ENCODE results near the gene TMEM220. TPM values are rescaled to one million over a fixed set of nuclear protein-coding genes. Genes with fewer than 3 reads are reported as not detected.

TMEM220 gene
- total and polyA plus RNA-seq, 9 of the 15 experiments (the other 6 are each of a cell fraction or from before 2014, with no cell fraction given) = not detected

DNA sequence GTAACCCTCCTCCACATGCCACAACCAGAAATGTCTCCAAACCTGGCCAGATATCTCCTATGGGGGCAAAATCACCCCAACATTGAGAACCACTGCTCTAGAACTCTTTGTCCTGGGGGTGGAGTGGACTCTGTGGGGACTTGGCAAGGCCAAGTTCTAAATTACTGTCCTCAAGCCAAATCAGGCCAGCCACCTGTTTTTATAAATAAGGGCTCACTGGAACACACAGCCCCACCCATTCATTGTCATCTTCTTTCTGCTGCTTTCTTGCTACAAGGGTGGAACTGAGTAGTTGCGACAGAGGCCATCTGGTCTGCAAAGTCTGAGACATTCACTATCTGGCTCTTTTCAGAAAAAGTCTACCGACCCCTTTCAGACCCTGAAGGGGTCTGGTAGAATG is 26.8 kb upstream of the TMEM220 start:
- no TSS peak for BruUV-seq (replicated peaks)
- FAIRE-seq = no peak
- CTCF ChIA-PET (ENCODE audit: low intra/inter-chr PET ratio) = no interaction called here

DNA sequence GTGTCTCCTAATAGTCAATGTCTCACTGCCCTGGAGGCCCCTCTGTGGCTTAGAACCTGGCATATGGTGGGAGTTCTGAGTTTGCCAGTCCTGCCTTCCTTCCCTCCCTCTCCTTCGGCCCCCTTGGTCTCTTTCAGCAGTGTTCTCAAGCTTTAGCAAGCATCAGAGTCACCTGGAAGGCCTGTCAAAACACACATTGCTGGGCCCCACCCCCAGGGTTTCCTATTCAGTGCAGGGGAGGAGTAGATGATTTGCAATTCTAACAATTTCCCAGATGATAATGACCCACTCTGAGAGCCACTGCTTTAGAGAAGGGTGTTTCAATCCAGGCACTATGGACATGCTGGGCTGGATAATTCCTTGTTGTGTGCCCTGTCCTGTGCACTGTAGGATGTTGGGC is 26.4 kb upstream of the TMEM220 start:
- POLR2A ChIA-PET = no interaction called here
- CTCF ChIA-PET (ENCODE audit: low intra/inter-chr PET ratio) = no interaction called here
- TF ChIP-seq ZNF143 (CRISPR knock-in tag; IDR thresholded peaks at IDR 0.05) (no peak), E2F5 (CRISPR knock-in tag; IDR thresholded peaks at IDR 0.05) (no peak), ETS2 (tag; IDR thresholded peaks at IDR 0.05; ENCODE audit: borderline replicate concordance, poor library complexity, severe bottlenecking) (no peak), TOE1 (IDR thresholded peaks at IDR 0.05; ENCODE audit: borderline replicate concordance) (no peak), TOE1 (CRISPR knock-in tag; IDR thresholded peaks at IDR 0.05; ENCODE audit: borderline replicate concordance, low read depth) (no peak), ILK (tag; IDR thresholded peaks at IDR 0.05; ENCODE audit: borderline replicate concordance, low read depth) (no peak), POLR2AphosphoS2 (IDR thresholded peaks at IDR 0.05; ENCODE audit: low read length) (no peak), POLR2AphosphoS5 (IDR thresholded peaks at IDR 0.05; ENCODE audit: control insufficient read depth, insufficient read depth, low read depth, low read length) (no peak), FOXP4 (CRISPR knock-in tag; IDR thresholded peaks at IDR 0.05; ENCODE audit: borderline replicate concordance) (no peak), ZBTB12 (CRISPR knock-in tag; IDR thresholded peaks at IDR 0.05) (no peak)

More for the DNA sequence above, 26.8 kb upstream of the TMEM220 start:
- no peak overlapping the region for H2AFZ ChIP-seq (ENCODE audit: low read depth, low read length)
- no peak overlapping the region for H3K4me3 ChIP-seq
- no peak for ATAC-seq
- no peak for DNase-seq (ENCODE audit: extremely low read depth in 1 of 4, low spot score in 3 of 4)
- no peak overlapping the region for H3K27ac ChIP-seq (ENCODE audit: extremely low read depth, low read depth, low read length)
- TF ChIP-seq ZNF384 (IDR thresholded peaks at IDR 0.05; ENCODE audit: low read depth, low read length) (no peak), SLC30A9 (CRISPR knock-in tag; IDR thresholded peaks at IDR 0.05) (no peak), CBFA2T3 (IDR thresholded peaks at IDR 0.05) (no peak), NONO (IDR thresholded peaks at IDR 0.05; ENCODE audit: low read depth in 2 of 2, low read length in 1 of 2) (no peak)
- no peaks in the 10 kb centered on the region for H3K36me3 ChIP-seq (ENCODE audit: control insufficient read depth, insufficient read depth, low read length)
- H3K9ac ChIP-seq (ENCODE audit: insufficient read depth in 1 of 2, low read depth in 2 of 2, low read length in 2 of 2) = no peak overlapping the region
- intact Hi-C loops (cut with micrococcal nuclease) (no loop called here), in situ Hi-C loops (cut with MboI) (no loop called here)
- H3K9me3 ChIP-seq (replicated peaks; ENCODE audit: control insufficient read depth, insufficient read depth, low read depth, low read length) = no peaks in the 10 kb centered on the region
- POLR2A ChIA-PET = no interaction called here
- WGBS (ENCODE audit: insufficient coverage, low coverage, missing lambda C conversion rate) = 0% methylated on average over 1 of the region's 2 CpGs
- H3K4me2 ChIP-seq (ENCODE audit: insufficient read depth, low read length) = no peak overlapping the region
- H3K27me3 ChIP-seq (ENCODE audit: control insufficient read depth in 2 of 2, insufficient read depth in 2 of 2, low read length in 2 of 2) = peaks cover 3 to 22% of the 10 kb centered on the region in 2 experiments; a peak in 3 of 5 replicates
- H3K79me2 ChIP-seq (ENCODE audit: control insufficient read depth, insufficient read depth, low read length) = no peaks in the 10 kb centered on the region
- H3K4me1 ChIP-seq (replicated peaks in 1 of 2; ENCODE audit: control insufficient read depth in 2 of 2, insufficient read depth in 2 of 2, low read length in 2 of 2) = no peaks in the 10 kb centered on the region
- no peaks in the 10 kb centered on the region for H3K9me1 ChIP-seq (ENCODE audit: control insufficient read depth, insufficient read depth, low read length)
- H4K20me1 ChIP-seq (replicated peaks; ENCODE audit: control insufficient read depth, insufficient read depth, low read length) = peaks cover 6% of the 10 kb centered on the region; the same call in 1 of the 2 replicates

More for the DNA sequence above, 26.4 kb upstream of the TMEM220 start:
- DNase-seq (ENCODE audit: extremely low read depth in 1 of 4, low spot score in 3 of 4) (no peak), ATAC-seq (no peak), FAIRE-seq (no peak)
- no peak overlapping the region for H3K4me2 ChIP-seq (ENCODE audit: insufficient read depth, low read length)
- no peak overlapping the region for H3K4me3 ChIP-seq
- intact Hi-C loops (cut with micrococcal nuclease) = no loop called here
- H3K27me3 ChIP-seq (ENCODE audit: control insufficient read depth in 2 of 2, insufficient read depth in 2 of 2, low read length in 2 of 2) = peaks cover 3 to 22% of the 10 kb centered on the region in 2 experiments; a peak in 3 of 5 replicates
- no TSS peak for BruUV-seq (replicated peaks)
- no peaks in the 10 kb centered on the region for H3K9me3 ChIP-seq (replicated peaks; ENCODE audit: control insufficient read depth, insufficient read depth, low read depth, low read length)
- H3K4me1 ChIP-seq (replicated peaks in 1 of 2; ENCODE audit: control insufficient read depth in 2 of 2, insufficient read depth in 2 of 2, low read length in 2 of 2) = no peaks in the 10 kb centered on the region
- H3K9me1 ChIP-seq (ENCODE audit: control insufficient read depth, insufficient read depth, low read length) = no peaks in the 10 kb centered on the region
- no peak overlapping the region for H3K9ac ChIP-seq (ENCODE audit: insufficient read depth in 1 of 2, low read depth in 2 of 2, low read length in 2 of 2)
- H2AFZ ChIP-seq (ENCODE audit: low read depth, low read length) = no peak overlapping the region
- in situ Hi-C loops (cut with MboI) = no loop called here
- no peak overlapping the region for H3K27ac ChIP-seq (ENCODE audit: extremely low read depth, low read depth, low read length)
- H3K79me2 ChIP-seq (ENCODE audit: control insufficient read depth, insufficient read depth, low read length) = no peaks in the 10 kb centered on the region
- H4K20me1 ChIP-seq (replicated peaks; ENCODE audit: control insufficient read depth, insufficient read depth, low read length) = peaks cover 6% of the 10 kb centered on the region; the same call in 1 of the 2 replicates
- no peaks in the 10 kb centered on the region for H3K36me3 ChIP-seq (ENCODE audit: control insufficient read depth, insufficient read depth, low read length)
- WGBS (ENCODE audit: insufficient coverage, low coverage, missing lambda C conversion rate) = 0% methylated on average over 1 of the region's 1 CpG

All from K562 (cell line).